ENCODE data around the gene YBEY. TPM values are rescaled to one million over a fixed set of nuclear protein-coding genes. Genes with fewer than 3 reads are reported as not detected.

Gene YBEY
- total and polyA plus RNA-seq, 2 of the 13 experiments (the other 11 are each of a cell fraction or from before 2014, with no cell fraction given) = 6.5 to 8.9 TPM

GRCh38 chr21:46320331-46320801 is 34.2 kb downstream of the YBEY start:
- Histone ChIP-seq H3K4me2 (ENCODE audit: low read depth, low read length) (0 out of 2 replicates have a peak overlapping the region, but pooled peaks have one; percentile 4), H3K79me2 (ENCODE audit: insufficient read depth, low read length) (peaks cover 32% of the 10 kb centered on the region), H4K20me1 (ENCODE audit: insufficient read depth, low read length) (no peaks in the 10 kb centered on the region), H3K9me3 (ENCODE audit: low read length) (no peaks in the 10 kb centered on the region), H3K4me1 (ENCODE audit: insufficient read depth, low read length) (peaks cover 37% of the 10 kb centered on the region), H2AFZ (ENCODE audit: low read length) (no peak overlapping the region), H3K4me3 (replicated peaks in 1 of 3; ENCODE audit: insufficient read depth in 1 of 3, low read depth in 2 of 3, low read length in 3 of 3) (no peak overlapping the region; a peak in 1 of 6 replicates), H3K27me3 (ENCODE audit: control insufficient read depth in 1 of 2, insufficient read depth in 2 of 2, low read length in 2 of 2) (no peaks in the 10 kb centered on the region; a peak in 1 of 5 replicates), H3K36me3 (replicated peaks in 1 of 2; ENCODE audit: control insufficient read depth in 1 of 2, insufficient read depth in 2 of 2, low read length in 2 of 2) (peaks cover 0 to 1% of the 10 kb centered on the region in 2 experiments; a peak in 1 of 5 replicates), H3K27ac (ENCODE audit: extremely low read length, insufficient read depth, low read length) (no peak overlapping the region), H3K9ac (ENCODE audit: insufficient read depth, low read depth, low read length) (no peak overlapping the region)
- ATAC-seq = no peak
- BruUV-seq (replicated peaks) = no TSS peak
- POLR2A ChIA-PET = no interaction called here
- CTCF ChIA-PET (ENCODE audit: low intra/inter-chr PET ratio, low total read pairs) = no interaction called here
- intact Hi-C loops (cut with micrococcal nuclease; ENCODE audit: unreplicated experiment) = loop anchor here (5.0 kb wide), 1 partner anchor 173 kb away; no protein-coding TSS in a partner anchor
- in situ Hi-C loops (cut with HindIII; ENCODE audit: extremely low pct_ligation_motif_present, low pct_unique_long_range_greater_than_20kb) = loop anchor here (5.0 kb wide), 1 partner anchor 33 kb away; the partner anchor contains the start of genes MCM3AP and YBEY
- TF ChIP-seq ZNF652 (CRISPR knock-in tag; IDR thresholded peaks at IDR 0.05; ENCODE audit: borderline replicate concordance, low read depth) (no peak), ZNF367 (CRISPR knock-in tag; IDR thresholded peaks at IDR 0.05; ENCODE audit: borderline replicate concordance) (no peak), ZBTB38 (CRISPR knock-in tag; IDR thresholded peaks at IDR 0.05) (no peak), NFE2 (CRISPR knock-in tag; IDR thresholded peaks at IDR 0.05) (no peak), POLR2AphosphoS5 (IDR thresholded peaks at IDR 0.05; ENCODE audit: low read depth, low read length) (peak; percentile 35; the same call in 1 of the 2 replicates), ZC3H13 (CRISPR knock-in tag; IDR thresholded peaks at IDR 0.05) (peak; percentile 59; the same call in 1 of the 2 replicates)
- WGBS (ENCODE audit: low lambda C conversion rate) = 93% methylated on average over 4 of the region's 4 CpGs
- DNase-seq (ENCODE audit: low spot score) = no peak
- FAIRE-seq = peak; percentile 39

- Histone ChIP-seq H3K36me3 (replicated peaks in 1 of 2; ENCODE audit: control insufficient read depth in 1 of 2, insufficient read depth in 2 of 2, low read length in 2 of 2) (peaks cover 1 to 4% of the 10 kb centered on the region in 2 experiments; a peak in 2 of 5 replicates), H3K27ac (ENCODE audit: extremely low read length, insufficient read depth, low read length) (peak overlapping the region; percentile 83), H3K4me3 (replicated peaks in 1 of 3; ENCODE audit: insufficient read depth in 1 of 3, low read depth in 2 of 3, low read length in 3 of 3) (peak overlapping the region; percentile 85 to 97 (median 95)), H3K9ac (ENCODE audit: insufficient read depth, low read depth, low read length) (peak overlapping the region; percentile 91), H3K4me2 (ENCODE audit: low read depth, low read length) (peak overlapping the region; percentile 92), H4K20me1 (ENCODE audit: insufficient read depth, low read length) (no peaks in the 10 kb centered on the region), H3K79me2 (ENCODE audit: insufficient read depth, low read length) (peaks cover 43% of the 10 kb centered on the region), H3K4me1 (ENCODE audit: insufficient read depth, low read length) (peaks cover 50% of the 10 kb centered on the region), H2AFZ (ENCODE audit: low read length) (no peak overlapping the region), H3K9me3 (ENCODE audit: low read length) (no peaks in the 10 kb centered on the region), H3K27me3 (ENCODE audit: control insufficient read depth in 1 of 2, insufficient read depth in 2 of 2, low read length in 2 of 2) (no peaks in the 10 kb centered on the region; a peak in 1 of 5 replicates)
- DNase-seq (ENCODE audit: low spot score) (no peak), ATAC-seq (no peak), FAIRE-seq (no peak)
- 3% methylated on average over 21 of the region's 50 CpGs for WGBS (ENCODE audit: low lambda C conversion rate)
- intact Hi-C loops (cut with micrococcal nuclease; ENCODE audit: unreplicated experiment) = loop anchor here (5.0 kb wide), 1 partner anchor 175 kb away; no protein-coding TSS in a partner anchor
- BruUV-seq (replicated peaks) = TSS peak; percentile 70
- in situ Hi-C loops (cut with HindIII; ENCODE audit: extremely low pct_ligation_motif_present, low pct_unique_long_range_greater_than_20kb) = loop anchor here (5.0 kb wide), 1 partner anchor 35 kb away; the partner anchor contains the start of genes MCM3AP and YBEY
- CTCF ChIA-PET (ENCODE audit: low intra/inter-chr PET ratio, low total read pairs) = no interaction called here
- POLR2A ChIA-PET = interaction anchor here (0.8 to 1.6 kb wide), 2 partner anchors 26 to 313 kb away, joined by 3 to 5 read pairs; partner anchors contain the start of gene PRMT2
- no peak for TF ChIP-seq JARID2 (CRISPR knock-in tag; IDR thresholded peaks at IDR 0.05; ENCODE audit: insufficient replicate concordance)
- TF ChIP-seq ZNF720 (CRISPR knock-in tag; IDR thresholded peaks at IDR 0.05) = no peak
- 0 out of 2 replicates have a peak, but pooled peaks have one; percentile 43 for TF ChIP-seq GLI4 (CRISPR knock-in tag; IDR thresholded peaks at IDR 0.05; ENCODE audit: borderline replicate concordance)
- no peak for TF ChIP-seq GATAD1 (CRISPR knock-in tag; IDR thresholded peaks at IDR 0.05)
- no peak for TF ChIP-seq NBN (conservative IDR thresholded peaks at IDR 0.05)
- TF ChIP-seq ZNF256 (CRISPR knock-in tag; conservative IDR thresholded peaks at IDR 0.05) = no peak
- TF ChIP-seq ZNF761 (CRISPR knock-in tag; conservative IDR thresholded peaks at IDR 0.05) = no peak
- no peak for TF ChIP-seq THAP8 (CRISPR knock-in tag; IDR thresholded peaks at IDR 0.05; ENCODE audit: borderline replicate concordance)
- TF ChIP-seq ZNF260 (CRISPR knock-in tag; IDR thresholded peaks at IDR 0.05; ENCODE audit: borderline replicate concordance, low read depth) = no peak
- TF ChIP-seq ATF1 (CRISPR knock-in tag; IDR thresholded peaks at IDR 0.05) = no peak
- TF ChIP-seq ZSCAN22 (CRISPR knock-in tag; IDR thresholded peaks at IDR 0.05) = no peak
Observed at GRCh38 chr21:46322351-46323226, 36.4 kb downstream of the YBEY start.
